Keratinocyte (primary cell): Measurements from ENCODE around the gene CHCHD5.

Experiments used
- CTCF ChIP-seq, 3 experiments: IDR thresholded peaks in 1 of 3; conservative IDR thresholded peaks in 1 of 3; optimal IDR thresholded peaks in 1 of 3; 2 replicates in 2 of 3; 3 replicates in 1 of 3; pipeline versions ENCODE3 to v1.5.1; 2011; ENCODE audit warnings: low read length in 3 of 3, mild to moderate bottlenecking in 3 of 3, moderate library complexity in 2 of 3, control low read depth in 1 of 3, inconsistent platforms in 1 of 3; ENCODE audit not compliant: insufficient read depth in 2 of 3; ENCODE audit errors: extremely low read depth in 1 of 3
- EZH2 ChIP-seq: IDR thresholded peaks from one replicate; pipeline ENCODE4 v1.6.1; 2012; ENCODE audit warnings: inconsistent platforms, mild to moderate bottlenecking, low read length, moderate library complexity

GRCh38 chr2:112582314-112582746 is 2.1 kb upstream of the CHCHD5 start:
- no peak for TF ChIP-seq EZH2
- TF ChIP-seq CTCF (optimal IDR thresholded peaks at IDR 0.05 in 1 of 3, IDR thresholded peaks at IDR 0.05 in 1 of 3, conservative IDR thresholded peaks at IDR 0.05 in 1 of 3; ENCODE audit: extremely low read depth in 1 of 3, insufficient read depth in 2 of 3, low read length in 3 of 3) = peak in 2 of 3 experiments; percentile 43 to 45
